Endothelial cell of umbilical vein (primary cell): ENCODE results near the gene BABAM1. TPM values are rescaled to one million over a fixed set of nuclear protein-coding genes. Genes with fewer than 3 reads are reported as not detected.

Experiments
- BruUV-seq: library from RNA; stranded (reverse); fragments of 400-500 nt; replicated peaks from 2 replicates; lab custom pipeline; 2021; lab: Mats Ljungman, UMichigan
- CTCF ChIA-PET: fragments of 300-600, 350-600 bp; sonication (Branson Sonifier 250); formaldehyde crosslinking; loops from one replicate; lab custom pipeline; 2021; ENCODE audit warnings: antibody characterized with exemption, inconsistent platforms; lab: Charles Lee
- POLR2A ChIA-PET: fragments of 300-600, 350-600 bp; sonication (Branson Sonifier 250); formaldehyde crosslinking; loops from one replicate; lab custom pipeline; 2021; ENCODE audit warnings: antibody characterized with exemption, inconsistent platforms; lab: Charles Lee
- DNase-seq: peaks from one replicate; pipeline ENCODE4 v3.0.0-alpha.2; 2011; ENCODE audit warnings: low read depth, low spot score
- FAIRE-seq: peaks from 2 replicates; lab custom pipeline; 2011; peaks lifted over from hg19 to GRCh38; lab: Jason Lieb, UNC
- H2AFZ ChIP-seq: 2 replicates; pipeline ENCODE4 v1.6.0; 2012; ENCODE audit warnings: low read depth, low read length, control low read depth, inconsistent platforms
- H3K27ac ChIP-seq: 2 replicates; pipeline ENCODE4 v1.5.1; 2011; ENCODE audit warnings: low read depth, mild to moderate bottlenecking, control low read depth, low read length, moderate library complexity; ENCODE audit not compliant: insufficient read depth
- H3K27me3 ChIP-seq, 2 experiments: 2 replicates each; pipeline versions ENCODE4 v1.6.0 to v1.6.1; 2011; ENCODE audit warnings: low read length in 2 of 2, mixed read lengths in 1 of 2; ENCODE audit not compliant: control insufficient read depth in 2 of 2, insufficient read depth in 2 of 2
- H3K36me3 ChIP-seq, 2 experiments: 2 replicates in 1 of 2; 3 replicates in 1 of 2; pipeline ENCODE4 v1.5.1; 2011; ENCODE audit warnings: low read length in 2 of 2, mild to moderate bottlenecking in 1 of 2, moderate library complexity in 1 of 2; ENCODE audit not compliant: control insufficient read depth in 2 of 2, insufficient read depth in 2 of 2; ENCODE audit errors: extremely low read depth in 1 of 2
- H3K4me1 ChIP-seq: 3 replicates; pipeline ENCODE4 v1.5.1; 2011; ENCODE audit warnings: mild to moderate bottlenecking, low read length; ENCODE audit not compliant: control insufficient read depth, insufficient read depth; ENCODE audit errors: extremely low read depth
- H3K4me2 ChIP-seq: 2 replicates; pipeline ENCODE4 v1.6.1; 2011; ENCODE audit warnings: low read length, control low read depth, mixed read lengths; ENCODE audit not compliant: insufficient read depth
- H3K4me3 ChIP-seq, 3 experiments: fragments of 200-600 bp in 1 of 3; sonication (generic), shearing (Covaris generic) in 1 of 3; replicated peaks in 1 of 3; 2 replicates each; pipeline ENCODE4 v1.5.1; 2011 to 2016; ENCODE audit warnings: control low read depth in 3 of 3, low read length in 3 of 3, mild to moderate bottlenecking in 2 of 3, inconsistent platforms in 1 of 3, low read depth in 1 of 3, moderate library complexity in 1 of 3; ENCODE audit not compliant: insufficient read depth in 1 of 3
- H3K79me2 ChIP-seq: 2 replicates; pipeline ENCODE4 v1.6.0; 2012; ENCODE audit warnings: low read length, inconsistent platforms; ENCODE audit not compliant: control insufficient read depth, insufficient read depth
- H3K9ac ChIP-seq: replicated peaks from 2 replicates; pipeline ENCODE3; 2011; ENCODE audit warnings: low read length, control low read depth; ENCODE audit not compliant: insufficient read depth; ENCODE audit errors: extremely low read depth
- H3K9me1 ChIP-seq: replicated peaks from 3 replicates; pipeline ENCODE4 v1.6.0; 2011; ENCODE audit warnings: mild to moderate bottlenecking, low read length; ENCODE audit not compliant: control insufficient read depth, insufficient read depth; ENCODE audit errors: extremely low read depth
- H3K9me3 ChIP-seq: replicated peaks from 2 replicates; pipeline ENCODE4 v1.5.1; 2012; ENCODE audit warnings: low read length, inconsistent platforms; ENCODE audit not compliant: control insufficient read depth, insufficient read depth
- H4K20me1 ChIP-seq: replicated peaks from 2 replicates; pipeline ENCODE3; 2011; ENCODE audit warnings: mild to moderate bottlenecking, low read length; ENCODE audit not compliant: control insufficient read depth, insufficient read depth; ENCODE audit errors: extremely low read depth
- CTCF ChIP-seq, 2 donors: IDR thresholded peaks; 1 replicate in 1 of 2; 2 replicates in 1 of 2; pipeline ENCODE4 v1.5.1; 2011; ENCODE audit warnings: low read length in 2 of 2, mild to moderate bottlenecking in 2 of 2, moderate library complexity in 2 of 2, control low read depth in 1 of 2, inconsistent platforms in 1 of 2, low read depth in 1 of 2; ENCODE audit not compliant: insufficient read depth in 1 of 2; ENCODE audit errors: extremely low read depth in 1 of 2
- FOS ChIP-seq: IDR thresholded peaks from 2 replicates; pipeline ENCODE4 v1.6.1; 2011; ENCODE audit warnings: mild to moderate bottlenecking, low read length, moderate library complexity, borderline replicate concordance; ENCODE audit not compliant: insufficient read depth
- GATA2 ChIP-seq: IDR thresholded peaks from 2 replicates; pipeline ENCODE4 v1.7.0; 2011; ENCODE audit warnings: low read depth, mild to moderate bottlenecking, moderate library complexity, mixed read lengths, low read length; ENCODE audit not compliant: insufficient read length, insufficient read depth
- MYC ChIP-seq: IDR thresholded peaks from one replicate; pipeline ENCODE4 v1.6.1; 2011; ENCODE audit warnings: mild to moderate bottlenecking, low read depth, low read length
- POLR2A ChIP-seq: IDR thresholded peaks from 2 replicates; pipeline ENCODE4 v1.6.1; 2012; ENCODE audit warnings: low read depth, mild to moderate bottlenecking, control low read depth, low read length
- POLR2AphosphoS5 ChIP-seq: IDR thresholded peaks from 2 replicates; pipeline ENCODE4 v1.6.1; 2012; ENCODE audit warnings: low read depth, mild to moderate bottlenecking, control low read depth, low read length, moderate library complexity; ENCODE audit not compliant: insufficient read depth
- dilution Hi-C: fragments of 300-500 bp; cut with MboI; formaldehyde crosslinking; loops from one replicate; pipeline ENCODE4 v1.15.0; 2019; ENCODE audit warnings: low sequenced_read_pairs; ENCODE audit not compliant: extremely low pct_ligation_motif_present
- intact Hi-C: fragments of 100-400 bp; cut with micrococcal nuclease; formaldehyde crosslinking; loops from one replicate; pipeline ENCODE4 v1.10.0; 2022
- polyA plus RNA-seq, 4 experiments: library from polyadenylated mRNA; depleted of rRNA in 3 of 4; stranded (reverse) in 3 of 4; unstranded in 1 of 4; fragments of >200 nt; gene quantifications; 2 replicates each; pipeline versions ENCODE4 v1.2.1 to v1.2.3, GENCODE V29; 2011 to 2012; ENCODE audit warnings: missing spikeins in 1 of 4
- total RNA-seq: library from RNA; stranded (reverse); gene quantifications from 2 replicates; pipeline ENCODE4 v1.2.3, GENCODE V29; 2021

Gene BABAM1
- total and polyA plus RNA-seq, 2 donors (not counting 3 experiments of a cell fraction or from before 2014, with no cell fraction given) = 118 to 140 TPM

GRCh38 chr19:17249887-17250548, 17.2 kb upstream of the BABAM1 start:
- Histone ChIP-seq H3K79me2 (peaks cover under 1% of the 10 kb centered on the region), H3K9me3 (no peaks in the 10 kb centered on the region), H3K4me1 (peaks cover 22% of the 10 kb centered on the region), H3K27ac (no peak overlapping the region), H3K27me3 (no peaks in the 10 kb centered on the region), H3K4me3 (no peak overlapping the region), H3K4me2 (no peak overlapping the region), H2AFZ (no peak overlapping the region), H4K20me1 (no peaks in the 10 kb centered on the region), H3K9me1 (no peaks in the 10 kb centered on the region), H3K36me3 (peaks cover 0 to 20% of the 10 kb centered on the region in 2 experiments), H3K9ac (no peak overlapping the region)
- FAIRE-seq = no peak
- no TSS peak for BruUV-seq
- no peak for DNase-seq
- intact Hi-C loops (no loop called here), dilution Hi-C loops (no loop called here)
- ChIA-PET CTCF (interaction anchor here (1.5 to 4.4 kb wide), 4 partner anchors 11 to 32 kb away, joined by 3 to 28 read pairs (median 5); no protein-coding TSS in a partner anchor), POLR2A (interaction anchor here (0.6 to 1.1 kb wide), 2 partner anchors 14 to 76 kb away, joined by 3 to 7 read pairs; partner anchors contain the start of gene USHBP1)
- no peak for TF ChIP-seq POLR2A
- no peak for TF ChIP-seq GATA2
- TF ChIP-seq POLR2AphosphoS5 = no peak
- no peak for TF ChIP-seq MYC
- TF ChIP-seq CTCF (IDR thresholded peaks at IDR 0.05; ENCODE audit: extremely low read depth in 1 of 2, insufficient read depth in 1 of 2, low read depth in 1 of 2, low read length in 2 of 2) = no peak
- TF ChIP-seq FOS = no peak
